ENCODE measurements around the gene EXT2.

DNA sequence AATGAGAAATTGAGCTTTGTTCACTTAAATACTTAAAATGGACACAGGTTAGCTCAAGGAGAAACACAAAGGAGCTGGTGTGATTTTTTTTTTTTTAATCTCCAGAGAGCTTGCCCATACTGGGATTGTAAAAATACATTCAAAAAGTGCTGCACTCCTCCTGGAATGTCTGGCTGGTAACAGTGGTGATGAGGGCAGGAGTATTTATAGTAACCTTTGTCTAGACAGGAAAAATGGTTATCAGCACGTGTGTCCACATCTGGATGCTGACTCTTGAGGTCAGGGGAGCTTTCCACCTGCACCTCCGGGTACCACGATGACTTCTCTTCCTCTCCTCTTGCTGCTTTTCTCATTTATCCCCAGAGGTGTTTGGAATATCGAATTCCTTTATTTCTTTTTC, 30.1 kb downstream of the EXT2 start:
- TF ChIP-seq RCOR1 (conservative IDR thresholded peaks at IDR 0.05; ENCODE audit: low read depth, low read length), result no peak
- no peak for TF ChIP-seq SIX5 (IDR thresholded peaks at IDR 0.05; ENCODE audit: low read depth, low read length, severe bottlenecking)
- no peak for TF ChIP-seq EZH2 (IDR thresholded peaks at IDR 0.05; ENCODE audit: borderline replicate concordance, control insufficient read depth, low read depth, low read length)
- TF ChIP-seq, protein P1, sequence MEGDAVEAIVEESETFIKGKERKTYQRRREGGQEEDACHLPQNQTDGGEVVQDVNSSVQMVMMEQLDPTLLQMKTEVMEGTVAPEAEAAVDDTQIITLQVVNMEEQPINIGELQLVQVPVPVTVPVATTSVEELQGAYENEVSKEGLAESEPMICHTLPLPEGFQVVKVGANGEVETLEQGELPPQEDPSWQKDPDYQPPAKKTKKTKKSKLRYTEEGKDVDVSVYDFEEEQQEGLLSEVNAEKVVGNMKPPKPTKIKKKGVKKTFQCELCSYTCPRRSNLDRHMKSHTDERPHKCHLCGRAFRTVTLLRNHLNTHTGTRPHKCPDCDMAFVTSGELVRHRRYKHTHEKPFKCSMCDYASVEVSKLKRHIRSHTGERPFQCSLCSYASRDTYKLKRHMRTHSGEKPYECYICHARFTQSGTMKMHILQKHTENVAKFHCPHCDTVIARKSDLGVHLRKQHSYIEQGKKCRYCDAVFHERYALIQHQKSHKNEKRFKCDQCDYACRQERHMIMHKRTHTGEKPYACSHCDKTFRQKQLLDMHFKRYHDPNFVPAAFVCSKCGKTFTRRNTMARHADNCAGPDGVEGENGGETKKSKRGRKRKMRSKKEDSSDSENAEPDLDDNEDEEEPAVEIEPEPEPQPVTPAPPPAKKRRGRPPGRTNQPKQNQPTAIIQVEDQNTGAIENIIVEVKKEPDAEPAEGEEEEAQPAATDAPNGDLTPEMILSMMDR (IDR thresholded peaks at IDR 0.05 in 2 of 3, conservative IDR thresholded peaks at IDR 0.05 in 1 of 3; ENCODE audit: control insufficient read depth in 2 of 3, extremely low read depth in 1 of 3, insufficient read depth in 1 of 3, low read depth in 3 of 3, low read length in 3 of 3), result no peak
- no peak for TF ChIP-seq EP300 (IDR thresholded peaks at IDR 0.05; ENCODE audit: borderline replicate concordance in 1 of 2, control insufficient read depth in 1 of 2, low read depth in 2 of 2, low read length in 2 of 2)
- TF ChIP-seq RFX5 (IDR thresholded peaks at IDR 0.05; ENCODE audit: low read depth, low read length), result no peak
- no peak for TF ChIP-seq SRF (IDR thresholded peaks at IDR 0.05; ENCODE audit: low read depth in 2 of 2, low read length in 2 of 2)
- no peak for TF ChIP-seq BHLHE40 (IDR thresholded peaks at IDR 0.05; ENCODE audit: borderline replicate concordance in 1 of 2, low read depth in 2 of 2, low read length in 1 of 2)
- no peak for TF ChIP-seq NR2C2 (IDR thresholded peaks at IDR 0.05; ENCODE audit: borderline replicate concordance, control insufficient read depth, insufficient read length, low read depth)

All from GM12878 (cell line).